Naive thymus-derived CD4-positive, alpha-beta T cell (primary cell): Measurements from ENCODE around the gene CHD2. TPM values are rescaled to one million over a fixed set of nuclear protein-coding genes. Genes with fewer than 3 reads are reported as not detected.
"Not testable (repeated sequence)": the region's sequence is repeated elsewhere in the genome, so short reads cannot be mapped to it uniquely, and the experiment has no call there.

Experiments
- ATAC-seq: fragments of 150-1000 bp; cut with Tn5 transposase; 2 replicates; pipeline ENCODE4 v1.10.0; 2021; ENCODE audit warnings: mild to moderate bottlenecking, moderate library complexity
- CTCF ChIA-PET: fragments of 350-600 bp; sonication (Branson Sonifier 250); formaldehyde crosslinking; loops from one replicate; lab custom pipeline; 2021; ENCODE audit warnings: antibody characterized with exemption; lab: Charles Lee
- POLR2A ChIA-PET: fragments of 350-600 bp; sonication (Branson Sonifier 250); formaldehyde crosslinking; loops from one replicate; lab custom pipeline; 2021; ENCODE audit warnings: antibody characterized with exemption, inconsistent platforms; lab: Charles Lee
- DNase-seq, 9 donors: peaks; one replicate each; pipeline versions ENCODE4 v3.0.0 to v3.0.0-alpha.2; 2020 to 2022; ENCODE audit warnings: mixed read lengths in 1 of 9
- H3K27ac ChIP-seq: one replicate; pipeline ENCODE4 v1.7.0; 2013; ENCODE audit warnings: mild to moderate bottlenecking, low read depth, low read length, moderate library complexity
- H3K27me3 ChIP-seq, 2 donors: one replicate each; pipeline ENCODE4 v1.7.0; 2013; ENCODE audit warnings: low read length in 2 of 2, mild to moderate bottlenecking in 2 of 2, moderate library complexity in 2 of 2; ENCODE audit not compliant: control insufficient read depth in 2 of 2, insufficient read depth in 2 of 2
- H3K36me3 ChIP-seq, 3 experiments: 1 replicate in 2 of 3; 2 replicates in 1 of 3; pipeline ENCODE4 v1.7.0; 2013; ENCODE audit warnings: low read length in 3 of 3, mild to moderate bottlenecking in 3 of 3, moderate library complexity in 1 of 3; ENCODE audit not compliant: insufficient read depth in 3 of 3, control insufficient read depth in 2 of 3
- H3K4me1 ChIP-seq, 2 donors: one replicate each; pipeline ENCODE4 v1.7.0; 2013; ENCODE audit warnings: low read length in 2 of 2, mild to moderate bottlenecking in 2 of 2, moderate library complexity in 1 of 2; ENCODE audit not compliant: control insufficient read depth in 2 of 2, insufficient read depth in 2 of 2
- H3K4me3 ChIP-seq: 2 replicates; pipeline ENCODE4 v1.7.0; 2013; ENCODE audit warnings: mild to moderate bottlenecking, low read length
- H3K9me3 ChIP-seq, 3 experiments: 1 replicate in 2 of 3; 2 replicates in 1 of 3; pipeline ENCODE4 v1.7.0; 2013; ENCODE audit warnings: low read length in 3 of 3; ENCODE audit not compliant: control insufficient read depth in 2 of 3
- H3K27ac Mint-ChIP-seq, 9 donors: one replicate each; pipeline ENCODE4 v1.8.0; 2020 to 2022; ENCODE audit warnings: mixed read lengths in 9 of 9, mild to moderate bottlenecking in 8 of 9, moderate library complexity in 5 of 9, inconsistent platforms in 2 of 9
- H3K27me3 Mint-ChIP-seq, 5 donors: one replicate each; pipeline ENCODE4 v1.8.0; 2021 to 2022; ENCODE audit warnings: mixed read lengths in 5 of 5, mild to moderate bottlenecking in 1 of 5
- H3K36me3 Mint-ChIP-seq, 5 donors: one replicate each; pipeline ENCODE4 v1.8.0; 2020 to 2022; ENCODE audit warnings: mixed read lengths in 5 of 5, mild to moderate bottlenecking in 3 of 5, inconsistent platforms in 1 of 5
- H3K4me1 Mint-ChIP-seq, 7 donors: one replicate each; pipeline ENCODE4 v1.8.0; 2020 to 2022; ENCODE audit warnings: mixed read lengths in 7 of 7, mild to moderate bottlenecking in 3 of 7, inconsistent platforms in 1 of 7
- H3K4me3 Mint-ChIP-seq, 10 donors: one replicate each; pipeline ENCODE4 v1.8.0; 2020 to 2022; ENCODE audit warnings: mild to moderate bottlenecking in 10 of 10, mixed read lengths in 10 of 10, moderate library complexity in 6 of 10, inconsistent platforms in 2 of 10
- H3K9me3 Mint-ChIP-seq, 11 donors: one replicate each; pipeline ENCODE4 v1.8.0; 2020 to 2022; ENCODE audit warnings: mixed read lengths in 11 of 11, mild to moderate bottlenecking in 4 of 11, inconsistent platforms in 1 of 11, moderate library complexity in 1 of 11
- intact Hi-C, 2 donors: fragments of 100-400 bp; cut with micrococcal nuclease; formaldehyde crosslinking; loops; one replicate each; pipeline ENCODE4 v1.15.1; 2023
- polyA plus RNA-seq, 2 donors: library from polyadenylated mRNA; unstranded; fragments of 300-500 nt; fragmentation: Illumina TruSeq; gene quantifications; one replicate each; pipeline ENCODE4 v1.2.3, GENCODE V29; 2021
- total RNA-seq, 6 experiments: library from RNA in 5 of 6; stranded (reverse) in 5 of 6; gene quantifications; 1 replicate in 5 of 6; 2 replicates in 1 of 6; pipeline ENCODE4 v1.2.3 and lab custom pipeline; 2021 to 2026

Gene CHD2
- total and polyA plus RNA-seq, 7 experiments from 2014 or later, result 70.0 to 492 (median 371) TPM

DNA sequence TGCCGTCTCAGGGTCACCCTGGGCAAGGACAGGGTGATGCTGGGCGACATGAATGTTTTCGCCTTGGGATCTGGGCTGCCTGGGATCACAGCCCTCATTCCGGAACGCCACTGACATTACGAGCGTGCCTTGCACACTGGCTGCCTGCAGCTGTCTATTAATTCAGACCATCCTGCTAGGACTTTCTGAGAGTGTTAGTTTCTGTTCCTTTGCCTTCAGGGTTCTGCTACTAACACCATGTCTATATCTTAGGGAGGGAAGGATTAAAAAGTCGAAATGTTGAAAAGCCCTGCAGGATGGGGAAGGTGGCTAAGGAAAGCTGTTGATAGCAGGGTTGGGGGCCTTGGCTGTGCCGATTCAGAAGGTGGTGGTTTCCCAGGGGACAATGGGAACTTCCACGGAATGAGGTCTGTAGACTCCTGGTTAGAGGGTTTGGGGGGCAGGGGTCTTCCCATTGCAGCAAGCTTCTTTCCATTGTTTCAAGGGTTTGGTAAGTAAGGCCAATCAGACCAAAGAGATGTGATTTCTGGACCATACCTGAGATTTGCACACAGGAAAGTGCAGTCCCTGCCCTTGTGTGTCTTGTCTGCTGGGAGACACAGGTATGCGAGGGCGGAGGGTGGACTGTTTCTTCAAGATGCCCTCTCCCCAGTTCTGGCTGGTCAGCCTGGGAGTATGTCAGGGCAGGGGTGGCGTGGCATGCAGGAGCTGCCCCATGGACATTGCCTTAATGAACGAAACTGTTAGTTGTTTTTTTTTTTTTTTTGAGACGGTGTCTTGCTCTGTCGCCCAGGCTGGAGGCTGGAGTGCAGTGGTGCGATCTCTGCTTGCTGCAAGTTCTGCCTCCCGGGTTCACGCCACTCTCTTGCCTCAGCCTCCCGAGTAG is 137.9 kb downstream of the CHD2 start:
- CTCF ChIA-PET, result interaction anchor here (0.6 to 0.8 kb wide), 2 partner anchors 50 to 82 kb away, joined by 3 read pairs; no protein-coding TSS in a partner anchor
- H3K4me1 Mint-ChIP-seq, result peaks cover 4 to 11% (median 5%) of the 10 kb centered on the region in 7 donors
- intact Hi-C loops, result loop anchor here in 1 of 2 donors (10.0 kb wide), 1 partner anchor 957 kb away; no protein-coding TSS in a partner anchor
- POLR2A ChIA-PET, result no interaction called here
- peaks cover 0 to 4% (median 0%) of the 10 kb centered on the region in 5 donors for H3K27me3 Mint-ChIP-seq
- no peaks in the 10 kb centered on the region for H3K4me1 ChIP-seq
- no peak overlapping the region for H3K4me3 ChIP-seq
- no peak overlapping the region for H3K27ac ChIP-seq
- H3K27ac Mint-ChIP-seq, result no peak overlapping the region
- no peaks in the 10 kb centered on the region for H3K9me3 ChIP-seq
- H3K36me3 ChIP-seq, result no peaks in the 10 kb centered on the region
- no peaks in the 10 kb centered on the region for H3K9me3 Mint-ChIP-seq
- ATAC-seq, result no peak
- H3K27me3 ChIP-seq, result no peaks in the 10 kb centered on the region
- DNase-seq, result no peak
- H3K36me3 Mint-ChIP-seq, result no peaks in the 10 kb centered on the region
- no peak overlapping the region for H3K4me3 Mint-ChIP-seq

DNA sequence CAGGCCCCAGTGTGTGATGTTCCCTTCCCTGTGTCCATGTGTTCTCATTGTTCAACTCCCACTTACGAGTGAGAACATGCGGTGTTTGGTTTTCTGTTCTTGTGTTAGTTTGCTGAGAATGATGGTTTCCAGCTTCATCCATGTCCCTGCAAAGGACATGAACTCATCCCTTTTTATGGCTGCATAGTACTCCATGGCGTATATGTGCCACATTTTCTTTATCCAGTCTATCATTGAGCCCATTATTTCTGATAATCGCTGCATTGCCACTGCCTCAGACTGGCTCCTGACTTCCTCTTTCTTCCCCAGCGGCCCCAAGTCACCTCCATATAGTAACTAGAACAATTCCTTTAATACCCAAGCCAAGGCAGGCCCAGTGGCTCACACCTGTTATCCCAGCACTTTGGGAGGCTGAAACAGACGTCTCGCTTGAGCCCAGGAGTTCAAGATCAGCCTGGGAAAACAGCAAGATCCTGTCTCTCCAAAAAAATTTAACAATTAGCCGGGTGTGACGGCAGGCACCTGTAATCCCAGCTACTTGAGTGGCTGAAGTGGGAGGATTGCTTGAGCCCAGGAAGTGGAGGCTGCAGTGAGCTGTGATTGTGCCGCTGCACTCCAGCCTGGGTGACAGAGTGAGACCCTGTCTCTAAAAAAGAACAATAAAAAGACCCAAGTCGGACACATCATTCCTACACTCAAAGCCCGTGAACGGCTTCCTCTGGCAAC is 139.6 kb downstream of the CHD2 start:
- intact Hi-C loops, result loop anchor here in 1 of 2 donors (10.0 kb wide), 1 partner anchor 955 kb away; no protein-coding TSS in a partner anchor
- not testable (repeated sequence) for H3K4me3 Mint-ChIP-seq

DNA sequence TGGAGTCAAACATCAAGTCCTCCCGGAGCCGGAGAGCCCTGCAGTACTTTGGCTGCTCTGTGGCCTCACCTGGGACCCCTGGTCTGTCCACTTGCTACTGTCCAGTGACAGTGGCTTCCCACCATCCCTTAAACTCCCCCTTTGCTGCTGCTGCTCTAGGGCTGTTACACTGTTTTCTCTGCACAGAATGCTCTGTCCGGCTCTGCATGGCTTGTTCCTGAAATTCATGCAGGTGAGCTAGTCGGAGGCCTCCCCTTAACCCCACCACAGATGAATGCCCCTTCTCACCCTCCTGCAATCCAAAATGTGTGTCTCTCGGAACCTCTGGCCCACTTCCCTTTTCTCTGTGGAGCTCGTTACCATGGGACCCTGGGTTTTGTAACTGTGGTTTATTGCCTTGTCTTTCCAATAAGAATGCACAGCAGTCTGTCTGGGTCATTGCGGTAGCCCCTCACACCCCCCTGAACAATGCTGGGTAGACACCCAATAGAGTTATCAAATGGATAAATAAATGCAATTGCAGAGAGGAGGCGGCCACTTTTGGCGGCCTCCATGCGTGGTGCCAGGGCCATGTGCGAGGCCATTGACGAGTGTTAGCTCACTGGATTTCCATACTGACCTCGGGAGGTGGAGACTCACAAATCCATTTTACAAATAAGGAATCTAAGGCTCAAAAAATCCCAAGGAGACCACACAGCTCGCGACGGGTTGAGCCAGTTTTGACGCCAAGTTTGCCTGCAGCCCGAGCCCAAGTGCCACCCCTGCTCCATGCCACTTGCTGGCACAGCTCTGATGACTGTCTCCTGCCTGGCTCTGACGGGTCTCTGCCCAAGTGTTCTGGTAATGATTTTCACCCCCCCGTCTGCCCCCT is 140.4 kb downstream of the CHD2 start:
- POLR2A ChIA-PET, result no interaction called here
- Mint-ChIP-seq H3K27ac (no peak overlapping the region), H3K4me3 (no peak overlapping the region), H3K4me1 (peaks cover 4 to 9% (median 5%) of the 10 kb centered on the region in 7 donors), H3K9me3 (peaks cover 0 to 1% (median 0%) of the 10 kb centered on the region in 11 donors), H3K36me3 (no peaks in the 10 kb centered on the region), H3K27me3 (peaks cover 0 to 4% (median 0%) of the 10 kb centered on the region in 5 donors)
- no peaks in the 10 kb centered on the region for H3K36me3 ChIP-seq
- intact Hi-C loops, result no loop called here
- CTCF ChIA-PET, result no interaction called here
- no peak for ATAC-seq
- no peak overlapping the region for H3K4me3 ChIP-seq
- H3K4me1 ChIP-seq, result no peaks in the 10 kb centered on the region
- no peaks in the 10 kb centered on the region for H3K27me3 ChIP-seq
- no peaks in the 10 kb centered on the region for H3K9me3 ChIP-seq
- DNase-seq, result no peak
- no peak overlapping the region for H3K27ac ChIP-seq

More for the DNA sequence above, 139.6 kb downstream of the CHD2 start:
- H3K27me3 Mint-ChIP-seq, H3K36me3 Mint-ChIP-seq, H3K27me3 ChIP-seq, CTCF ChIA-PET, H3K4me3 ChIP-seq, H3K9me3 ChIP-seq, H3K27ac Mint-ChIP-seq, H3K9me3 Mint-ChIP-seq, H3K4me1 ChIP-seq, H3K36me3 ChIP-seq, DNase-seq, POLR2A ChIA-PET, H3K27ac ChIP-seq, ATAC-seq: not testable (repeated sequence)
- H3K4me1 Mint-ChIP-seq, result peaks cover 4 to 11% (median 5%) of the 10 kb centered on the region in 7 donors

DNA sequence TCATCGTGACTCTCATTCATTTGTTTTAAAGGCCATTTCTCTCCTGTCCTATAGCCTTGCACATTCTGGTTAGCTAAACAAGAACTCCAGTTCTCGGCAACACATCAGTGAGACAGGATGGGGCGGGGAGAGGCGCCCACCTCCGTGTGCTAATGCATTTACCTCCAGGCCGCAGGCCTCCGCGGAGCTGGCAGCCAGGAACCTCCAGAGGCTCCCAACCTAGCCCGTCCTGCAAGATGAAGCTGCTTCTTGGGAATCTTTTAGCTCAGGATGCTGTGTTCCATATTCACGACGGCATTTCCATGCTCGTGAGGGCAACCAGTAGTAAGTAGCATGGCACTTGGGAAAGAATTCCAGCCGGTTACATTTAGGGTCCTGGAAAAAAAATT is 141.0 kb downstream of the CHD2 start:
- Histone ChIP-seq H3K9me3 (peaks cover 0 to 2% (median 0%) of the 10 kb centered on the region in 3 experiments), H3K27me3 (no peaks in the 10 kb centered on the region), H3K36me3 (no peaks in the 10 kb centered on the region), H3K4me3 (no peak overlapping the region), H3K4me1 (no peaks in the 10 kb centered on the region), H3K27ac (no peak overlapping the region)
- DNase-seq (no peak), ATAC-seq (no peak)
- peaks cover 0 to 4% (median 3%) of the 10 kb centered on the region in 5 donors for H3K36me3 Mint-ChIP-seq
- no peak overlapping the region for H3K27ac Mint-ChIP-seq
- ChIA-PET POLR2A (no interaction called here), CTCF (no interaction called here)
- intact Hi-C loops, result no loop called here
- H3K4me3 Mint-ChIP-seq, result no peak overlapping the region
- H3K9me3 Mint-ChIP-seq, result peaks cover 0 to 5% (median 3%) of the 10 kb centered on the region in 11 donors
- peaks cover under 1 to 4% (median 4%) of the 10 kb centered on the region in 7 donors for H3K4me1 Mint-ChIP-seq
- peaks cover 0 to under 1% (median 0%) of the 10 kb centered on the region in 5 donors for H3K27me3 Mint-ChIP-seq

DNA sequence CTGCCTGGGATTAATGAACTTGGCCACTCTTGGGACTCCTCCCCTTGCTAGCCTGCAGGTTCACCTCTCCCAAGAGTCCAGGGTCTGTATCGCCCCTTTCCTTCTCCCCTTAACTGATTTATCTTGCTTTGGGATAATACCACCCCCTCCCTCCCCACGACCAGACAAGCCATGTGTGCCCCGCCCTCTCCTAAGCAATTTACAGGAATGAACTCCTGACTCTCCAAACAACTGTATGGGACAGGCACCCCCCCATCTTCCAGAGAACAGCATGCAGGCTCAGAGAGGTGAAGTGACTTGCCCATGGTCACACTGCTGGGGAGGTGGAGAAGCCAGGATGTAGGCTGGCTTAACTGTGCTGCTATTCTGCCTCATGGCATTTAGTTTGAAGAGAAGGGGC is 142.1 kb downstream of the CHD2 start:
- H3K4me1 Mint-ChIP-seq, result peaks cover 0 to 12% (median 9%) of the 10 kb centered on the region in 7 donors
- no peak overlapping the region for H3K4me3 Mint-ChIP-seq
- Histone ChIP-seq H3K4me3 (no peak overlapping the region), H3K27me3 (no peaks in the 10 kb centered on the region), H3K4me1 (peaks cover 4 to 8% of the 10 kb centered on the region in 2 donors), H3K9me3 (peaks cover 0 to 8% (median 0%) of the 10 kb centered on the region in 3 experiments), H3K27ac (no peak overlapping the region), H3K36me3 (no peaks in the 10 kb centered on the region)
- peaks cover 0 to 11% (median 4%) of the 10 kb centered on the region in 11 donors for H3K9me3 Mint-ChIP-seq
- H3K27me3 Mint-ChIP-seq, result no peaks in the 10 kb centered on the region
- intact Hi-C loops, result no loop called here
- peaks cover 0 to 5% (median 3%) of the 10 kb centered on the region in 5 donors for H3K36me3 Mint-ChIP-seq
- ChIA-PET POLR2A (no interaction called here), CTCF (no interaction called here)
- no peak overlapping the region for H3K27ac Mint-ChIP-seq
- DNase-seq, result no peak
- no peak for ATAC-seq
